H9 (cell line): ENCODE measurements around the gene ARFIP1. TPM values are rescaled to one million over a fixed set of nuclear protein-coding genes. Genes with fewer than 3 reads are reported as not detected.

Source experiments
- DNase-seq: peaks from one replicate; pipeline ENCODE4 v3.0.0-alpha.2; 2017
- H2AFZ ChIP-seq: one replicate; pipeline ENCODE4 v1.6.1; 2013; ENCODE audit warnings: mild to moderate bottlenecking, low read length, control low read depth, moderate library complexity
- H2AK5ac ChIP-seq: 2 replicates; pipeline ENCODE4 v1.6.1; 2013; ENCODE audit warnings: low read length, control low read depth, mixed read lengths; ENCODE audit not compliant: insufficient read length
- H2BK120ac ChIP-seq: one replicate; pipeline ENCODE4 v1.6.1; 2013; ENCODE audit warnings: low read depth, mild to moderate bottlenecking, low read length, control low read depth, inconsistent platforms; ENCODE audit not compliant: poor library complexity, severe bottlenecking
- H2BK12ac ChIP-seq: 2 replicates; pipeline ENCODE4 v1.6.1; 2013; ENCODE audit warnings: low read length, control low read depth, mixed read lengths, low read depth; ENCODE audit not compliant: insufficient read length
- H2BK15ac ChIP-seq: 2 replicates; pipeline ENCODE4 v1.6.1; 2013; ENCODE audit warnings: low read depth, low read length, control low read depth
- H2BK20ac ChIP-seq: one replicate; pipeline ENCODE4 v1.6.1; 2013; ENCODE audit warnings: low read depth, mild to moderate bottlenecking, low read length, control low read depth, inconsistent platforms; ENCODE audit not compliant: poor library complexity, severe bottlenecking
- H2BK5ac ChIP-seq: 2 replicates; pipeline ENCODE4 v1.6.1; 2013; ENCODE audit warnings: low read length, control low read depth, mixed read lengths; ENCODE audit not compliant: insufficient read length
- H3K14ac ChIP-seq: 2 replicates; pipeline ENCODE4 v1.6.1; 2013; ENCODE audit warnings: low read length, control low read depth; ENCODE audit not compliant: insufficient read depth
- H3K18ac ChIP-seq: 2 replicates; pipeline ENCODE4 v1.6.1; 2013; ENCODE audit warnings: low read depth, mild to moderate bottlenecking, mixed read lengths, low read length, control low read depth; ENCODE audit not compliant: insufficient read length
- H3K23ac ChIP-seq: 2 replicates; pipeline ENCODE4 v1.6.1; 2013; ENCODE audit warnings: low read length, control low read depth, mixed read lengths, low read depth; ENCODE audit not compliant: insufficient read length
- H3K23me2 ChIP-seq: 2 replicates; pipeline ENCODE4 v1.6.1; 2013; ENCODE audit warnings: low read depth, mild to moderate bottlenecking, mixed read lengths, low read length, control low read depth; ENCODE audit not compliant: insufficient read length, poor library complexity, severe bottlenecking
- H3K27ac ChIP-seq: 2 replicates; pipeline ENCODE4 v1.5.1; 2013; ENCODE audit warnings: low read length, control low read depth, mixed read lengths, low read depth; ENCODE audit not compliant: insufficient read length
- H3K27me3 ChIP-seq: 2 replicates; pipeline ENCODE4 v1.6.1; 2013; ENCODE audit warnings: low read length, control low read depth, inconsistent platforms; ENCODE audit not compliant: insufficient read depth
- H3K4ac ChIP-seq: 2 replicates; pipeline ENCODE4 v1.6.1; 2013; ENCODE audit warnings: low read depth, mild to moderate bottlenecking, control low read depth, inconsistent platforms, low read length, moderate library complexity
- H3K4me1 ChIP-seq: 2 replicates; pipeline ENCODE4 v1.6.1; 2013; ENCODE audit warnings: low read length, control low read depth, inconsistent platforms; ENCODE audit not compliant: insufficient read depth
- H3K4me2 ChIP-seq: 2 replicates; pipeline ENCODE4 v1.6.1; 2013; ENCODE audit warnings: low read length, control low read depth, mixed read lengths; ENCODE audit not compliant: insufficient read length, insufficient read depth
- H3K56ac ChIP-seq: 2 replicates; pipeline ENCODE4 v1.6.1; 2013; ENCODE audit warnings: low read depth, mild to moderate bottlenecking, mixed read lengths, low read length, control low read depth; ENCODE audit not compliant: insufficient read length
- H3K79me1 ChIP-seq: 2 replicates; pipeline ENCODE4 v1.6.1; 2013; ENCODE audit warnings: low read depth, mild to moderate bottlenecking, moderate library complexity, low read length, control low read depth, inconsistent platforms; ENCODE audit not compliant: insufficient read depth, poor library complexity, severe bottlenecking
- H3K79me2 ChIP-seq: 2 replicates; pipeline ENCODE4 v1.6.1; 2013; ENCODE audit warnings: low read length, control low read depth, inconsistent platforms; ENCODE audit not compliant: insufficient read depth
- H3K9ac ChIP-seq: 2 replicates; pipeline ENCODE4 v1.6.1; 2013; ENCODE audit warnings: low read length, control low read depth, mixed read lengths; ENCODE audit not compliant: insufficient read length; ENCODE audit errors: extremely low read depth
- H3K9me3 ChIP-seq: one replicate; pipeline ENCODE4 v1.6.1; 2013; ENCODE audit warnings: low read depth, low read length, inconsistent platforms; ENCODE audit not compliant: control insufficient read depth
- H3T11ph ChIP-seq: one replicate; pipeline ENCODE4 v1.6.1; 2013; ENCODE audit warnings: mild to moderate bottlenecking, low read length, control low read depth, inconsistent platforms
- H4K20me1 ChIP-seq: one replicate; pipeline ENCODE4 v1.6.1; 2013; ENCODE audit not compliant: control insufficient read depth, insufficient read length, insufficient read depth
- H4K5ac ChIP-seq: 2 replicates; pipeline ENCODE4 v1.6.1; 2013; ENCODE audit warnings: low read depth, mild to moderate bottlenecking, mixed read lengths, low read length, control low read depth; ENCODE audit not compliant: insufficient read length
- H4K8ac ChIP-seq: replicated peaks from 2 replicates; pipeline ENCODE4 v1.6.1; 2013; ENCODE audit warnings: low read length, control low read depth, mixed read lengths, low read depth; ENCODE audit not compliant: insufficient read length
- H4K91ac ChIP-seq: 2 replicates; pipeline ENCODE4 v1.6.1; 2013; ENCODE audit warnings: low read depth, mild to moderate bottlenecking, moderate library complexity, mixed read lengths, low read length, control low read depth; ENCODE audit not compliant: insufficient read length
- H3K27ac Mint-ChIP-seq, 3 experiments: 2 replicates in 2 of 3; 3 replicates in 1 of 3; pipeline ENCODE4 v1.8.0; 2020 to 2021; ENCODE audit warnings: mixed read lengths in 3 of 3, mild to moderate bottlenecking in 1 of 3, moderate library complexity in 1 of 3
- H3K27me3 Mint-ChIP-seq: 2 replicates; pipeline ENCODE4 v1.8.0; 2021; ENCODE audit warnings: low read depth, mild to moderate bottlenecking, moderate library complexity, mixed read lengths
- H3K36me3 Mint-ChIP-seq, 3 experiments: 2 replicates in 2 of 3; 3 replicates in 1 of 3; pipeline ENCODE4 v1.8.0; 2020 to 2021; ENCODE audit warnings: low read depth in 3 of 3, mixed read lengths in 3 of 3; ENCODE audit not compliant: insufficient read depth in 1 of 3
- H3K4me1 Mint-ChIP-seq, 2 experiments: 2 replicates each; pipeline ENCODE4 v1.8.0; 2020; ENCODE audit warnings: mixed read lengths in 2 of 2
- H3K4me3 Mint-ChIP-seq, 2 experiments: 2 replicates in 1 of 2; 3 replicates in 1 of 2; pipeline ENCODE4 v1.8.0; 2020 to 2021; ENCODE audit warnings: mild to moderate bottlenecking in 2 of 2, mixed read lengths in 2 of 2, moderate library complexity in 1 of 2
- H3K9me3 Mint-ChIP-seq, 2 experiments: 2 replicates in 1 of 2; 3 replicates in 1 of 2; pipeline ENCODE4 v1.8.0; 2020; ENCODE audit warnings: mild to moderate bottlenecking in 2 of 2, mixed read lengths in 2 of 2, moderate library complexity in 1 of 2
- CTCF ChIP-seq: fragments of 200-600 bp; sonication (generic); conservative IDR thresholded peaks from 3 replicates; pipeline ENCODE4 v1.8.0; 2021; ENCODE audit warnings: antibody characterized with exemption, mild to moderate bottlenecking
- WGBS: extraction: QIAGEN DNeasy Blood & Tissue Kit; methylation state at CpG from one replicate; pipeline ENCODE4 v1.1.7; 2013; ENCODE audit warnings: missing lambda C conversion rate, low lambda C conversion rate, mixed read lengths; ENCODE audit not compliant: insufficient read length; ENCODE audit errors: extremely low coverage; 5-methylcytosine and 5-hydroxymethylcytosine counted together
- total RNA-seq: library from RNA; stranded (reverse); gene quantifications from 2 replicates; pipeline ENCODE4 v1.2.1, GENCODE V29; 2021

ARFIP1 gene
- total RNA-seq, 1 experiment from 2014 or later: 30.8 TPM

- no peak overlapping the region for H3K4ac ChIP-seq
- no peak overlapping the region for H4K5ac ChIP-seq
- H3K27ac ChIP-seq: peak overlapping the region; percentile 100
- peaks cover 21% of the 10 kb centered on the region in 2 experiments for H3K9me3 Mint-ChIP-seq
- no peaks in the 10 kb centered on the region for H3K23me2 ChIP-seq
- H3K79me2 ChIP-seq: peaks cover 2% of the 10 kb centered on the region; the same call in 1 of the 2 replicates
- H3K23ac ChIP-seq: no peak overlapping the region
- no peak overlapping the region for H4K91ac ChIP-seq
- H2BK5ac ChIP-seq: no peak overlapping the region
- peak overlapping the region; percentile 32 for H3K4me2 ChIP-seq
- H2AK5ac ChIP-seq: no peak overlapping the region
- H2BK15ac ChIP-seq: no peak overlapping the region
- no peaks in the 10 kb centered on the region for H3K27me3 ChIP-seq
- H2BK12ac ChIP-seq: no peak overlapping the region
- H2BK20ac ChIP-seq: no peak overlapping the region
- H2AFZ ChIP-seq: no peak overlapping the region
- no peak overlapping the region for H3K18ac ChIP-seq
- H3K4me1 ChIP-seq: peaks cover 6% of the 10 kb centered on the region
- no peak overlapping the region for H3K56ac ChIP-seq
- H4K20me1 ChIP-seq: no peaks in the 10 kb centered on the region
- peaks cover 17 to 23% (median 21%) of the 10 kb centered on the region in 3 experiments for H3K36me3 Mint-ChIP-seq
- H3K9ac ChIP-seq: peak overlapping the region; percentile 6
- no peaks in the 10 kb centered on the region for H3K27me3 Mint-ChIP-seq
- no peak overlapping the region for H3K14ac ChIP-seq
- H2BK120ac ChIP-seq: no peak overlapping the region
- H3K27ac Mint-ChIP-seq: peak overlapping the region; percentile 91 to 98 (median 96)
- no peaks in the 10 kb centered on the region for H3K9me3 ChIP-seq
- no CpG with 5 or more reads among the region's 4 CpGs for WGBS
- H4K8ac ChIP-seq: no peak overlapping the region
- peaks cover 3% of the 10 kb centered on the region for H3K79me1 ChIP-seq
- H3K4me3 Mint-ChIP-seq: peak overlapping the region in 1 of 2 experiments; percentile 48; a peak in 2 of 5 replicates
- DNase-seq: peak; percentile 80
- no peak for TF ChIP-seq CTCF
- no peak overlapping the region for H3T11ph ChIP-seq
- peaks cover 29 to 43% of the 10 kb centered on the region in 2 experiments for H3K4me1 Mint-ChIP-seq
Measured at GRCh38 chr4:152850377-152850776, 70.6 kb downstream of the ARFIP1 start.
